ENCODE measurements around the gene KASH5. TPM values are rescaled to one million over a fixed set of nuclear protein-coding genes. Genes with fewer than 3 reads are reported as not detected.

The KASH5 gene
- total and polyA plus RNA-seq, 11 donors: not detected

GRCh38 chr19:49409441-49410029 is 21.5 kb downstream of the KASH5 start:
- intact Hi-C loops (cut with DNase I): no loop called here
- no peak overlapping the region for H3K4me3 ChIP-seq
- H3K36me3 ChIP-seq: no peaks in the 10 kb centered on the region
- no peak for DNase-seq
- WGBS, 4 donors: 73 to 79% (median 75%) methylated on average over 5 of the region's 5 CpGs
- no peak for ATAC-seq
- H3K9me3 ChIP-seq: no peaks in the 10 kb centered on the region
- H3K27me3 ChIP-seq: peaks cover 0 to 5% (median 0%) of the 10 kb centered on the region in 9 donors
- peaks cover 0 to 21% (median 0%) of the 10 kb centered on the region in 12 donors for H3K4me1 ChIP-seq
- TF ChIP-seq, protein P1, sequence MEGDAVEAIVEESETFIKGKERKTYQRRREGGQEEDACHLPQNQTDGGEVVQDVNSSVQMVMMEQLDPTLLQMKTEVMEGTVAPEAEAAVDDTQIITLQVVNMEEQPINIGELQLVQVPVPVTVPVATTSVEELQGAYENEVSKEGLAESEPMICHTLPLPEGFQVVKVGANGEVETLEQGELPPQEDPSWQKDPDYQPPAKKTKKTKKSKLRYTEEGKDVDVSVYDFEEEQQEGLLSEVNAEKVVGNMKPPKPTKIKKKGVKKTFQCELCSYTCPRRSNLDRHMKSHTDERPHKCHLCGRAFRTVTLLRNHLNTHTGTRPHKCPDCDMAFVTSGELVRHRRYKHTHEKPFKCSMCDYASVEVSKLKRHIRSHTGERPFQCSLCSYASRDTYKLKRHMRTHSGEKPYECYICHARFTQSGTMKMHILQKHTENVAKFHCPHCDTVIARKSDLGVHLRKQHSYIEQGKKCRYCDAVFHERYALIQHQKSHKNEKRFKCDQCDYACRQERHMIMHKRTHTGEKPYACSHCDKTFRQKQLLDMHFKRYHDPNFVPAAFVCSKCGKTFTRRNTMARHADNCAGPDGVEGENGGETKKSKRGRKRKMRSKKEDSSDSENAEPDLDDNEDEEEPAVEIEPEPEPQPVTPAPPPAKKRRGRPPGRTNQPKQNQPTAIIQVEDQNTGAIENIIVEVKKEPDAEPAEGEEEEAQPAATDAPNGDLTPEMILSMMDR (IDR thresholded peaks at IDR 0.05): no peak
- TF ChIP-seq POLR2A (IDR thresholded peaks at IDR 0.05): no peak
- H3K27ac ChIP-seq: no peak overlapping the region

GRCh38 chr19:49411681-49412326 is 23.8 kb downstream of the KASH5 start:
- Histone ChIP-seq H3K27me3 (peaks cover 0 to 23% (median 0%) of the 10 kb centered on the region in 9 donors), H3K9me3 (no peaks in the 10 kb centered on the region), H3K4me3 (no peak overlapping the region), H3K36me3 (no peaks in the 10 kb centered on the region), H3K27ac (no peak overlapping the region), H3K4me1 (peaks cover 0 to 21% (median 0%) of the 10 kb centered on the region in 12 donors)
- intact Hi-C loops (cut with DNase I): no loop called here
- TF ChIP-seq, protein P1 (IDR thresholded peaks at IDR 0.05): no peak
- TF ChIP-seq POLR2A (IDR thresholded peaks at IDR 0.05): no peak
- DNase-seq: no peak
- ATAC-seq: no peak
- 57 to 77% (median 69%) methylated on average over 3 of the region's 3 CpGs for WGBS, 4 donors

DNA sequence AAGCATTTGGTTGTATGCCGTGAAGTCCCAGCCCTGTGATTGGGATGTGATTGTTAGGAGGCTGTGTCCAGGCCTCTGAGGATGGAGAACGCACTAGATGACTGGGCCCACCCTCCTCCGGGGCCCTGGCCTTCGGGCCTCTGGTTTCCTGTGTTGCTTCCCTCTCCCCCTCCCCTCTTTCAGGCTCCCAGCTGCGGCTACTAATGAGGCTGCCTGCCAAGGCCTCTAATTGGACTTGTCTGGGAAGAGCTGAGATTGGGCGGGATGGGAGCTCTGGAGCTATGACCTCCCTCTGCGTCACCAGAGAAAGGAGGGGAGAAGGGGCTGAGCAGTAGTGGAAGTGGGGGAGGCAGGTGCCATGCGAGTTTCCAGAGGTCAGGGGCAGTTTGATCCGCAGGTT is 25.3 kb downstream of the KASH5 start:
- DNase-seq (peak in 3 of 5 donors; percentile 37 to 48 (median 40)), ATAC-seq (peak in 1 of 4 donors; percentile 60)
- H3K4me3 ChIP-seq: no peak overlapping the region
- H3K9me3 ChIP-seq: no peaks in the 10 kb centered on the region
- peaks cover 0 to 38% (median 6%) of the 10 kb centered on the region in 9 donors for H3K27me3 ChIP-seq
- intact Hi-C loops (cut with DNase I): no loop called here
- WGBS, 4 donors: 57 to 61% (median 59%) methylated on average over 9 of the region's 9 CpGs
- H3K4me1 ChIP-seq: peaks cover 0 to 19% (median 0%) of the 10 kb centered on the region in 12 donors
- H3K27ac ChIP-seq: no peak overlapping the region
- TF ChIP-seq, protein P1 (IDR thresholded peaks at IDR 0.05): no peak
- TF ChIP-seq POLR2A (IDR thresholded peaks at IDR 0.05): no peak
- no peaks in the 10 kb centered on the region for H3K36me3 ChIP-seq

DNA sequence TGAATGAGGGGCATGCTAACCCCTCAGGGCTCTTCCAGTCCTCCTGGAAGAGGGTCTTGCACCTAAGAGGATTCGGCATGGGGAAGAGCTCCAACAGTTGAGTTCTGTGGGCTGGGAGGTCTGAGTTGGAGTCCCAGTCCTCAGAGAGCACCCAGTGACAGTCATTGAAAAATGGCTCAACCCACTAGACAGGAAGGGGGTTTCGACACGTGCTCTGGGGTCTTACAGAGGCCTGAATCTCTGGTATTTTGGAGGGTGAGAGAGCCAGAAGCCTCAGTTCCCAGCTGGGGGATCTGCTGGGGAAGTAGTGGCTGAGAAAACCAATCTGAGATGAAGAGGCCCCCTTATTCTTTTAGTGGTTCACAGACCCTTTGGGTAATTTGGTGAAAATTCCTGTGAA is 26.2 kb downstream of the KASH5 start:
- WGBS, 4 donors: 86 to 89% (median 87%) methylated on average over 3 of the region's 3 CpGs
- ATAC-seq: no peak
- no peak for DNase-seq
- H3K4me3 ChIP-seq: no peak overlapping the region
- H3K36me3 ChIP-seq: no peaks in the 10 kb centered on the region
- peaks cover 0 to 10% (median 0%) of the 10 kb centered on the region in 12 donors for H3K4me1 ChIP-seq
- peaks cover 7 to 47% (median 13%) of the 10 kb centered on the region in 9 donors for H3K27me3 ChIP-seq
- no peaks in the 10 kb centered on the region for H3K9me3 ChIP-seq
- H3K27ac ChIP-seq: no peak overlapping the region
- TF ChIP-seq POLR2A (IDR thresholded peaks at IDR 0.05): no peak
- intact Hi-C loops (cut with DNase I): no loop called here
